CD4-positive, alpha-beta T cell treated with Interleukin-4 for 4 hours (primary cell): ENCODE data around the gene HOXD10.
A peak's percentile ranks its signal among the peaks of the same experiment; 100 is the strongest.

Source experiments
- DNase-seq: peaks from one replicate; pipeline ENCODE4 v3.0.0-alpha.2; 2020

HOXD10 gene

DNA sequence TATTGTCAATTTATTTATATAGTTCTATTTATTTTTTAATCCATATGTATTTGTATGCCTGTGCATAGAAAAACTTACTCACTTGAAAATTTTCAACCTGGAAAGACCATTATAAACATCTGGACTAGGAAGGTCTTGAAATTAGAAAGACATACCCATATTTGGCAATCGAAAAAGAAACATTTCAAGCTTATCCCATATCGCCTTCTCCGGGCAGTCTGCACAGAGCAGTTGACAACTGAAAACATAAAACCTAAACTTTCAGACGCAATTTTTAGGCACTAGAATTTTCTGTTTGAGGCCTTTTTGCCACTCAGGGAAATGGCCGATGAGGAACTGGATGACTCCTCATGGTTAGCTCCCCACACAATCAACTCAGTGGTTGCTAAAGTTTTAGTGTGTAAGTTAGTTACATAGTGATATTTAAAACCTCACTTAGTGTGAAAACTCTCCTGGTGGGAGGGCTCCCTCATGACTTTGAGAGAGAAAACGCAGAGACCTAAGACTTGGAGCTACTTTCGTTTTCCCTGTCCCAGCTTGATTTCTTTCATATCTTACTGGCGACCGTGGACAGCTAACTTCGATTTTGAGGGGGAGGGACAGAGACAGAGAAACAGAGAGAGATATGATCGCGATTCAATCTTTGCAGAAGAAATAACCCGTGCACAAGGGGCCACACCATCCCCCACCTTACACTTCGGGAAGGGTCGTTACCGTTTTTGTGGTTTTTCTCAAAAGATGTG is 20.2 kb upstream of the HOXD10 start:
- no peak for DNase-seq

DNA sequence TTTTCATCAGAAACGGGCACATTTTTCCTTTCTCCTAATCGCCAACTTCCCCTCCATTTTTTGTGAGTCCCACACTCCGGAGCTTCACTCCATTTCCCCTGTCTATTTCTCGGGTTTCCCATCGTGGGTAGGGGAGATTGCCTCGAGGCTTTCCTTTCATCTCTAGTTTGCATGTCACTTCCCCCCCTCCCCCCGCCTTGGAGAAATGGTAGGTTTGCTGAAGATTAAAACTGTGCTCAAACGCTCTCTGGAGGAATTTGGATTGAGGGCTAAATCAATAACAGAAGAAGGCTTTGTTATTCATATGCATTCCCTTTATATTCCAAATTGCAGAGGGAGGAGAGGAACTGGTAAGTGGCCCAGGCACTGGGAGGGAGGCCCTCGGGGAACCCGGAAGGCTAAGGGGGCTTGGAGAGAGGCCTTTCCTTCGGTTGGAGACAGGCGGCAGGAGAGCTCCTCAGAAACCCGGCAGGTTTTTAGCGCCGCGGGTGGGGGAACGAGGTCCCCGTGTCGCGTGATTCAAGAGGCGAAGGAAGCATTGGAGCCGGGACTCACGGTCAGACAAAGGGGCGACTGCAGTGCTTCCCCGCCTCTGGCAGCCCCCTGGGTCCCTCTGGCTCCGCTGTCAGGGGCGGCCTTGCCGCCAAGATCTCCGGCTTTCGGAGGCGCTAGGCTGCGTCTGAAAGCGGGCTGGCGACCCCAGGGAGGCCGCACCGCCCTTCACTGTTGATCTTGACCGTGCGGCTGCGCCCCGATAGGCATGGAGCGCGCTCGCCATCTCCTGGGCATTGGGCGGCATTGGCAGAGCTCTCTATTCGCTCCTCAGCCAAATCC is 19.4 kb upstream of the HOXD10 start:
- DNase-seq: peak; percentile 49

DNA sequence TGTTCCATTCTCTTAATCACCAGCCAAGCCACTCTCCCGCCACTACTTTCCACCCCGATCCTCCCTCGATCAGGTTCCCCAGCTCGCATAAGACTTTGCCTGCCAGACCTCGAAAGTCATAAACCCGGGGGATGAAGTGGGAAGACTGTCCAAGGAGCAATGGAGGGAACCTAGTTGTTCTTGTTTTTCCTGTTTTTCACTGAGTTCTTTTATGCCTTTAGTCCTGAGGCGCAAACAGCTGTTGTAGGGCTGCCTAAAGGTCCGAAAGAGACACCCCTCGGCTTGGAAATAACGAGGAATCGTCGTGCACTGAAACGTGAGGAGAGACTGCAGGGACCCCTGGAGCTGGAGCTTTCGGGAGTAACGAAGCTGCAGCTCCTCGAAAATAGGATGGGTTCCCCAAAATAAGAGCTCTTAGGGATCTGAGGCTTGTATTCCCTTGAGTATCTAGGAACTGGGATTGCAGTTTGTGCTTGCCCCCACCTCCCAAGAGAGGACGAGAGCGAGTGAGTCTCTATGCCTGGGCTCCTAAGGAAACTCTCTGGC is 18.7 kb upstream of the HOXD10 start:
- no peak for DNase-seq

DNA sequence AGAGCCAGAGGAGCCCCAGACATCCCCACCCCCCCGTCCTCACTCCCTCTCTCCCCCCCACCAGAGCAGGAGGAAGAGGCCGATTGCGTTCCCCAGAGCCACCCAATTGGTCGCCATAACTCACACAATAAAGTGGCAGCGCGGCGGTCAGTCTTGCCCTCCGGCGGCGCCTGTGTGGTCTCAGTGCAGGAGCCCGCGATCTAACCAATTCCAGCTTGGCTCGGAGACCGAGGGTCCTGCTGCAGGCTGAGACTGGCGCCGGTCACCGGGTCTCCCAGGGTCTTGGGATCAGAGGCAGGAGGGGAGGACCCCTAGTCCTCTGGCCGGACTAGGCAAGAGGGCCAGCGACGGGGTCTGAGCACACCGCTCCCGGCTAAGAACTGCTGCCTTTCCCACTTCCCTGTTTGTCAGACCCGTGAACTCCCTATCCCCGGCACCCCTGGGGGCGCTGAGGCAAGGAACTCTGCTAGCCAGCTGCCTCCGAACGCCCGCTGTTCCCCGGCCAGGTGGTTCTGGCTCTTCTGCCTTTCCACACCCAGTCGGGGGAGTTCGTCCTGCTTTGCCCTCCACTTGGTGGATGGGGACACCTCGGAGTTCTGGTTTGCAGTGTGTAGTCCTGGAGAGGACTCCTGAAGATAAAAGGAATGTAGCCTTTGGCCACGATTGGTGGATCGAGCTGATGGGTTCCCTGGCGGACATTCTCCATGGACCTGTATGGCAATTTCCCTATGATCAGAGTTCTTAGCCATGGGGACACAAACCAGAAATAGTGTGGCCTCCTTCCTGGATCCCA is 18.0 kb upstream of the HOXD10 start:
- no peak for DNase-seq

DNA sequence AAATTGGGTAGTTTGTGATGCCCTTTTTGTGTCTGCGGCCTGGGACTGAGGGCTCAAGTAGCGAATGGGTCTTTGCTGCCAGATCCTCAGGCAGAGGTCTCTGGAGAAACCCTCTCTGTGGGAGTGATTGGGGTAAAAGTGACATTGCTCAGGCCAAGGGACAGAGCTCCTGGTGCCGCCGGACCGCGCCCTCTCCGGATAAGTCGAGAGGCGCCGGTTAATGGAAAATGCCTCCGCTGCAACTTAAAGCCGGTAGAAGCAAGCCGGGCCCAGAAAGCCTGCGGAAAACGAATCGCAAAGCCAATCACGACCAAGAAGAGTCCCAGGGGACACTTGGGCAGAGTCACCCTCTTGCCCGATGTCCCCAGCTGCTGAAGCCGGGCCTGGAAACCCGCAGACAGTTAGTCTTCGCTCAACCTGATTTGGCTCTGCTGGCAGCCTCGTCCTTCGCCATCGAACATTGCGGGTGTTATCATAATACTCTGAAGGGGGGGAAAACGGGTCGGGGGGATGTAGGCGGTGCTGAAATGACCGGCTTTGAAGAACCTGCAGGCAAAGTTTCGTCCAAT is 17.3 kb upstream of the HOXD10 start:
- DNase-seq: no peak

DNA sequence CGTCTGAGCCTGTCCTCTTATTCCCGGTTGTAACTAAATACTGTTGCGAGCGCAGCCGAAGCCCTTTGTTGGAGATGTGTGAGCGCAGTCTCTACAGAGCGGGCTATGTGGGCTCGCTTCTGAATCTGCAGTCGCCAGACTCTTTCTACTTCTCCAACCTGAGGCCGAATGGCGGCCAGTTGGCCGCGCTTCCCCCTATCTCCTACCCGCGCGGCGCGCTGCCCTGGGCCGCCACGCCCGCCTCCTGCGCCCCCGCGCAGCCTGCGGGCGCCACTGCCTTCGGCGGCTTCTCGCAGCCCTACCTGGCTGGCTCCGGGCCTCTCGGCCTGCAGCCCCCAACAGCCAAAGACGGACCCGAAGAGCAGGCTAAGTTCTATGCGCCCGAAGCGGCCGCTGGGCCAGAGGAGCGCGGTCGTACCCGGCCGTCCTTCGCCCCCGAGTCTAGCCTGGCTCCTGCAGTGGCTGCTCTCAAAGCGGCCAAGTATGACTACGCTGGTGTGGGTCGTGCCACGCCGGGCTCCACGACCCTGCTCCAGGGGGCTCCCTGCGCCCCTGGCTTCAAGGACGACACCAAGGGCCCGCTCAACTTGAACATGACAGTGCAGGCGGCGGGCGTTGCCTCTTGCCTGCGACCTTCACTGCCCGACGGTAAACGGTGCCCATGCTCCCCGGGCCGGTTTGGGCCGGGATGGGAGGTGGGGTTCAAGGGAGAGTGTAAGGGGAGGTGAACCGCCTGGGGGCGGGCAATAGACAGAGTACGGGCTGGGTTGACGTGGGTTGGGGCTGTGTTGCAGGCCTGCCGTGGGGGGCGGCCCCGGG is 16.6 kb upstream of the HOXD10 start, which contains the start of gene HOXD12:
Gene HOXD12, plus strand, starts transcription at position 68 of the 819 bp plus-strand sequence. Its CDS starts 7 bp downstream, at position 75.
- no peak for DNase-seq

DNA sequence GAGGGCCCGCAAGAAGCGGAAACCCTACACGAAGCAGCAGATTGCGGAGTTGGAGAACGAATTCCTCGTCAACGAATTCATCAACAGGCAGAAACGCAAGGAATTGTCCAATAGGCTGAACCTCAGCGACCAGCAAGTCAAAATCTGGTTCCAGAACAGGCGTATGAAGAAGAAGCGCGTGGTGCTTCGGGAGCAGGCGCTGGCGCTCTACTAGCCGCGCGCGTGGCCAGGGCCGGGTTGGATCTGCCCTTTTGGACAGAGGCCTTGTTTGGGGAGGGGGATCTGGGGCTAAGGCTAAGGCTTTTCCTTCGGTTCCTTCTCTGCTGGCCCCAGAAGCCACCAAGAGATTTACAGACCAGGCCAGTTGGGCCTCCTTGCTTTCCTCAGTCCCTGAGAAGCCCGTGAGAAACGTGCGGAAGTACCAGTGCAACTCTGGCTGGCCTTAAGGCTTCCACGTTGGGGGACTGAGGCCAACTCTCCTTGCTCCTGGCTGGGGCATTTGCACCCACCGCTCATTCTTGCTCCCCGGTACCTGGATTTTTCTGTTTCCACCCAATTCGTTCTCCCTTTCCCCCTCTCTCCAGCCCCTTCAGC is 15.9 kb upstream of the HOXD10 start:
- no peak for DNase-seq

DNA sequence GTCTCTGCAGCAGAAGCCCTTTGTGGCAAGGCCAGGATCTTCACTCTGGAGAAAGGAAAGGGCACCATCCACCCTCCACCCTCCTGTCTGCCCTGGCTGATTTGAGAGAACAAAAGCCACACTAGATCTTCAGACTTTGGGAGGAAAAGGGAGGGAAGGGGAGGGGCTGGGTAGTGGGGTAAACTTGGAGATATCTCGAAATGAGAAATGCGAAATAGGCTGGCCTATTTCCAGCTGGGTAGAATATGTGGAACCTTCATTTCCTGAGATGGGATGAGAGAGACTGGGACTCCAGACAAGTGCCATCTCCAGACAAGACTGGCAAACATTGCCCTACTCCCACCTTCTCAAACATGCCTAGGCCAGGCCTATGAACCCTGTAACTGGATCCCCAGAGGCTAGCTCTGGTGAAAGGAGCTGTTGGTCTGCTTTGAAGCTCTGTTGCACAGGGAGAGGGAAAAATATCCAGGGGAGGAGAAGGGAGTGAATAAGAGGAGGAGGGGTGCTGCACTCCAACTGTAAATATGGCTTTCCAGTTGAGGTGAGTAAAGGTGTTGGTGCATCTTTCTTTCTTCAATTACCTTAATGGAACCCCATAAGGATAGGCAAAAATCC is 15.3 kb upstream of the HOXD10 start:
- DNase-seq: no peak

DNA sequence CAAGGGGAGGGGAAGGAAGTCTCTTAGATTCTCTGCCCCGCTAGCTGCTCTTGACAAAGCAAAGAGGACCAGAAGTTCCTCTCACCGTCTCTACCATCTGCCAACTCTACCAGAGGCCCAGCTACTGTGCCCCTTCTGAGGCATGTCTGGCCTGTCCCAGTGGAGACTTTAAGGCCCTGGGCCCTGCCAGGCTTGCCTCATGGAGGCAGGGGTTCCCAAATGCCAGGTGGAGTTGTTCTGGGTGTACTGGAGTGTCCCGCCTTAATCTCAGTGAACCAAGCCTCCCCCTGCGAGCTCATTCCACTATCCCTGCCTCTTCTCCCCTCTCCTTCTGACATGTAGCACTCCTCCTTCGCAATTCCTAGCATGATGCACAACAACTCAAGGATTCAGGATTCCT is 14.7 kb upstream of the HOXD10 start:
- no peak for DNase-seq

DNA sequence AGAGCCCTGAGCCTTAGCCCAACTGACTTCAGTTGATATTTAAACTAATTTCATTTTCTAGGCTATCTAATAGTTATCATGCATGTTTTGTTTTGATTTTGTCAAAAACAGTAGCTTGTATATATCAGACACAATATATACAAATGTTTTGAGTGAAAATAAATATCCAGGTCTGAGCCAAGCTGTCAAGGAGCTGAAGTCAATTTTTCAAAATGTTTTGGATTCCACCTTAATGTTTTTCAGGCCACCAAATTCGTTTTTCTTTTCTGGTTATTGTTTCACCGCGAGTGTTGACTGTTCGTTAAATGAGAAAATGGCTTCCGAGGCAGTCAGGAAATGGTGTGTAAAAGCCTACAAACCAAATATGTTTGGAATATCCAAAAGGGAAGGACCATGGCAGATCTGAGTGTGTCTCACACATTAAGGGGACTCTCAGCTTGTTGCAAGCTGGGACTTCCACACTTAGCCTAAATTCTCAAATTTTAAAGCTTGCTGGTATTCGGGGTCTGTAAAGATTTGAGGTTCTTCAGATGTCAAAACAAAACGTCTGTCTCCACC is 14.2 kb upstream of the HOXD10 start:
- no peak for DNase-seq

DNA sequence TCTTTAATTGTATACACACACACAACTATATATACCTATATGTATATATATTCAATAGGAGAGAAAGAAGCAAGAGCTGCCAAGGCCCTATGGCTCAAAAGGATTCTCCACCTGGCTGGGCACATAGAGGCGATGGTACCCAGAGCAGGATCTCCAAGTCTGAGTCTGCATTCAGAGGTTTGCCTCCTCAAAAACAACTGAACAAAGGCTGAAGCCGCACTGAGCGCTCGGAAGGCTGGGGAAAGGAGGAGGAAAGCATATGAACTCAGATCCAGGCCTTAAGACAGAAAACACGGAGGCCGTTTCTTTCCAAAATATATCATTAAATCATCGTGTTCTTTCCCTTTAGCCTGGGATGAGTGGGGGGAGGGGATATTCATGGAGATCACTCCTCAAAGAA is 13.4 kb upstream of the HOXD10 start:
- DNase-seq: no peak

DNA sequence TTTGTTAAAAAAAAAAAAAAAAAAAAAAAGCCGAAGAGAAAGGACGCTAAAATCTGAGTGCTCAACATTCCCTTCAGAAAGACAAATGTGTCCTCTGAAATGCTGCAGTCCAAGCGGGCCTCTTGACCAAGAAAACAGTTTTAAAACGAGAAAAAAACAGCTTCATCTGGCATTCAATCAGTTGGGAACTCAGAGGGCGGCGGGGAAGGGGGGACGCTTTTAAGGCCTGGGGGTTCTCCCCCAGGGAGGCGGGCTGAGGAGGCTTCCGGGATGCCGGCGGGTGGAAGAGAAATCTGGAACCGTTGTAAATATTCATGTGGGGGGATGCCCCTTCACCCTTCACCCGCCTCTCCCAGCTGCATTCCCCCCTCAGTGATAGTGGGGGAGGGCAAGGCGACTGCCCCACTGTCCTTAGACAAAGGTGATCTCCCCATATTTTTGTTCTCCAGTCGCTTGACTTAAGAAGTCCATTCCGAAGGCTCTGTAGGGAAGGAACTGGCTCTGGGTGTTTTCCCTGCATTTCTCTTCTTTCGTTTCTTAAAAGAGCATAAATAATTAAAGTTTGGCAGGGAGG is 12.7 kb upstream of the HOXD10 start:
- no peak for DNase-seq

DNA sequence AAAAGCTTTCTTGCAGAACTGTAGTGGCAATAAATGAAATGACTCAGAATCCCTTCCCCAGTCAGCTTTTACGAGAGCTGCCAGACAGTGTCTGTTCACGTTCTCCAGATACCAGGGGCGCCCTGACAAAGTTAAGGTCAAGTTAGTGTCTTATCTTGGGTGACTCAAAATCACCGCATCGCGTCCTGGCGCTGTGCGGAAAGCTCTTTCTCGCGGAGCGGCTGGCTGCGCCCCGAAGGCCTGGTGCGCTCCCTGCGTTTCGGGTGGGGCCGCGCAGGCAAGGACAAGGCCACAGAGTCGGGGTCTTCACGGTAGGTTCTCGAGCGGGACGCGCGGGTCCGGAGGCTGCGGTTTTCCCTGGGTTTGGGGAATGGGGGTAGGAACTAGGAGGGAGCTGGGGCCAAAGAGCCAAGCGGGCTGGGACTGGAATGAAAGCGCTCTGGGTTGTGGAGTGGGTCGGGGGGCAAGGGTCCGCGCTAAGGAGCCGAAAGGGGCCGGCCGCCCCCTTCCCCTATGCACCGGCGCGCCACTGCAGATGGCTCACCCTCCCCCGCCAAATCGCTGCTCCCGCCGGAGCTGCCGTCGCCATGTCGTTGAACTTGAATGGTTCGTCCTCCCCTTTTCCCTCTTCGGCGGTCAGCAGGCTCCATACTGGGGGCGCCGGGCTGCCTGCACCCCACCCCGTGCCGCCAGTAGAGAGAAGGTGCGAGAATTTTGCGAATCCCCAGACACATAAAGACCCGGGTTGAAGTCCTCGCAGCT is 12.1 kb upstream of the HOXD10 start:
- no peak for DNase-seq

DNA sequence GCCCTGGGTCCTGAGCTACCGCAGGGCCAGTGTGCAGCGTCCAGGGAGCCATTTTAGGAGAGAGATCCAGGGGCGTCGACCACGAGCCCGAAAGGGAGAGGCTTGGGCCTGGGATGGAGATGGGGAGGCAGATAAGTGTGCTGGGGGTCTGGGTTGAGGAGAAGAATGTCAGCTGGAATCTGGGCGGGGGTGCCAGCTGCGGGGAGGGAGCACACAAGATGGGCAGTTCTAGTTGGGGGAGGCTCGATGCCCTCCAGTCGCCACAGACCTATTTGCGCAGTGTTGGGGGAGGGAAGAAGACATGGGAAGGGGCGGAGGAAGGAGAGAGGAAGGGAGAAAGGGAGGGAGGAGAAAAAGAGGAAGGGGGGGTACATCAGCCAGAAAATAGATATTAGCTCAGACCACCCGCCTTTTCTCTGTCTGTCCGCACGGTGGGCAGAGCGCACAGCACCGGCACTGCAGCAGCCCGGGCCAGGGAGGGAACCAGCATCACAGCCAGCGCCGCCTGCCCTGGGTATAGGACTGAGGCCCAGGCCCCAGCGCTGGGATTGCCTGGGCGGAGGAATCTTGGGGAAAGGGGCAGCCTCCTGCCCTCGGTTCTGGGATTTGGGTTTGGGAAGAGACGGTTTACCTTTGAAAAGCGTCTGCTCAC is 11.4 kb upstream of the HOXD10 start:
- DNase-seq: no peak

DNA sequence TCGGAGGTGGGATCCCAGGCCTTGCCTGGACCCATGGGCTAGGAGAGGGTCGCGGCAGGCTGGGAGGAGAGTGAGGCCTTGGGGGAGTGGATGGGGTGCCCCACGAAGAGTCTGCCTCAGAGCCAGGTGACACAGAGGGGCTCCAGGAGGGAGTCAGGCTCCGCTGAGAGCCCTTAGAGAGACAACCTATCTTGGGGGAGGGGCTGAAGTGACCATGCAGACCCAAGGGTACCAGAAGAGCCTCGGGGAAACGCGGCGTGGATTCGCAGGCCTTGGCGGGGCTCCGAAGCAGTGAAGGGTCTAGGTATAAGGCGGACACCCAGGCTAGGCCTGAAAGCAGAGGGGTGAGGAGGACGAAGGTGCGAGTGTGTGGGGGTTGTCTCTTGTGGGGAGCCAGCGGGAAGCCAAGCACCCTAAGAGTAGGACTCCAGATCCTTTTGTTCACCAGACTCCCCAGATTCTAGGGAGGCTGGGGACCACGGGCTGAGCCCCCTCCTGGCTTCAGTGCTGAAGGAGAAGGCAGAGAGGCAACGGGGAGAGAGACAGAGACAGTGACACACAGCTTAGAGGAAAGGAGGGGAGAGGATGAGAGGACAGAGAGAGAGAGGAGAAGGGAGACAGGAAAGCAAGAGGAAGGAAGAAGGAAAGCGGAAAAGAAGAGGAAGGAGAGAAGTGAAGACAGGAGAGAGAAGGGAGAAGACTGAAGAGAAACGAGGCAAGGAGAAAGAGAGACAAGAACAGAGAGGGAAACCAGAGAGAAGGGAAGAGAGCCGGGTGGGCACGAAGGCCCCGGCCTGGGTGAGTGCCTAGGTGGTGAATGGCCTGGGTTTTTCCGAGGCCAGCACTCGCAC is 10.6 kb upstream of the HOXD10 start:
- no peak for DNase-seq

DNA sequence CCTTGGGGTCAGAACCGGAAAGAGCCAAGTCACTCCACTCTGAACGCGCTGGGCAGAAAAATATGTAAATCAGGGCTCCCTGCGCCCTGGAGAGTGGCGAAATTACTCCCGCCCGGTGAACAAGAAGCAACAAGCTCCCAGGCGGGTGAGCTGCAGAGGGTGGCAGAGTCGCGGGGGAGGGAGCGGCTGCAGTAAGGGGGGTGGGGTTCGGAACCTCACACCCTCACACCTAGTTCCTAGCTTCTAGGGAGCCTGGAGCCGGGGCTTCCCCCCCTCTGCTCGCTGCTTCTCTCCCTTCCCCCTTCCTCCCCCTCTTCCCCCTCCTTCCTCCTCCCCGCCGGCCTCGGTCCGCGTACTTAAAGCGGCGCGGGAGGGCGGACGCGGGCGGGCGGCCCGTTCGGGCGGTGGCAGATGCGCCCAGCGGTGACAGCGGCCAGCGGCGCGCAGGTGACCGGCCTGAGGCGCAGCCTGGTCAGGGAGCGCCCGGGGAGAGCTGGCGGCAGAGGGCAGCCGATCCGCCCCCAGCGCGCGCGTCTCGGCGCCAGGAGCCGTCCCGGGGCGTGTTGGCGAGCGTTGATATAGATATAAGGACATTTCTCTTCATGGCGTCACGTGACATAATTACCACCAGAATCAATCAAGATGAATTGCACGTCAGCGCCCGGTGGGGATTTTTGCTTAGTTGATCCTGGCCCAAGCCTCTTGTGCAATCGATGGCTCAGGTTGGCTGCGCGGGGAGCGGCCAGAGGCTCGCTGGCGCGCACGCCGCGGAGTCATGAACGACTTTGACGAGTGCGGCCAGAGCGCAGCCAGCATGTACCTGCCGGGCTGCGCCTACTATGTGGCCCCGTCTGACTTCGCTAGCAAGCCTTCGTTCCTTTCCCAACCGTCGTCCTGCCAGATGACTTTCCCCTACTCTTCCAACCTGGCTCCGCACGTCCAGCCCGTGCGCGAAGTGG is 9.7 kb upstream of the HOXD10 start, which contains the start of gene HOXD11:
Gene HOXD11, plus strand, starts transcription at position 700 of the 959 bp plus-strand sequence. Its CDS starts 76 bp downstream, at position 776.
- DNase-seq: no peak
